ENCODE results near the gene DST. TPM values are rescaled to one million over a fixed set of nuclear protein-coding genes. Genes with fewer than 3 reads are reported as not detected.

Gene DST
- total RNA-seq, 2 donors from 2014 or later = 101 to 113 TPM

DNA sequence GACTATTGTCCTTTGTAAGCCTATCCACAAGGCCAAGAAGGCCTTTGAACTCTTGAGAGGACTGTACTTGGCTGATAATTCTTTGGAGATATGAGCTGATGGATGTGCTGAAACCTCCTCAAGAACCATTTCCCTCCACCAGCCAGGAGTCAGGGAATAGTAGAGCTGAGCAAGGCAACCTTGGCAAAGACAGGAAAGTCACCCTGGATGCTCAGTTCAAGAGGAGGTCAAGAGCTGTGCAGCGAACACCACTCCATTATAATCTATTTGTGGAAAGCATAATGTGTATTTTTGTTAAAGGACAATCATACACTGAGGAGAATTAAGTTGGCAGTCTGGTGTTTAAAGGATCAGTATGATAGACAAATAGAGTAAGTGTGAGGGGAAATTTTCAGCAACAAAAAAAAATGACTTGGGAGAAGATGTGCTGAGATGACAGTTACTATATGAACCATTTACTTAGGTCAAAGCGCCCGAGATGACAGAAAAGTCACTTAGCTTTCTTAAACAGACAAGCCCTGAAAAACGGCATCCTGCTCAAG, 218.1 kb downstream of the DST start:
- no peak overlapping the region for H3K27ac ChIP-seq (ENCODE audit: low read depth, low read length)
- TF ChIP-seq, protein P1, sequence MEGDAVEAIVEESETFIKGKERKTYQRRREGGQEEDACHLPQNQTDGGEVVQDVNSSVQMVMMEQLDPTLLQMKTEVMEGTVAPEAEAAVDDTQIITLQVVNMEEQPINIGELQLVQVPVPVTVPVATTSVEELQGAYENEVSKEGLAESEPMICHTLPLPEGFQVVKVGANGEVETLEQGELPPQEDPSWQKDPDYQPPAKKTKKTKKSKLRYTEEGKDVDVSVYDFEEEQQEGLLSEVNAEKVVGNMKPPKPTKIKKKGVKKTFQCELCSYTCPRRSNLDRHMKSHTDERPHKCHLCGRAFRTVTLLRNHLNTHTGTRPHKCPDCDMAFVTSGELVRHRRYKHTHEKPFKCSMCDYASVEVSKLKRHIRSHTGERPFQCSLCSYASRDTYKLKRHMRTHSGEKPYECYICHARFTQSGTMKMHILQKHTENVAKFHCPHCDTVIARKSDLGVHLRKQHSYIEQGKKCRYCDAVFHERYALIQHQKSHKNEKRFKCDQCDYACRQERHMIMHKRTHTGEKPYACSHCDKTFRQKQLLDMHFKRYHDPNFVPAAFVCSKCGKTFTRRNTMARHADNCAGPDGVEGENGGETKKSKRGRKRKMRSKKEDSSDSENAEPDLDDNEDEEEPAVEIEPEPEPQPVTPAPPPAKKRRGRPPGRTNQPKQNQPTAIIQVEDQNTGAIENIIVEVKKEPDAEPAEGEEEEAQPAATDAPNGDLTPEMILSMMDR (conservative IDR thresholded peaks at IDR 0.05) = no peak
- H3K36me3 ChIP-seq (ENCODE audit: control insufficient read depth, insufficient read depth, low read length) = no peaks in the 10 kb centered on the region
- no peak overlapping the region for H3K9ac ChIP-seq (ENCODE audit: extremely low read depth, low read length, poor library complexity, severe bottlenecking)
- Mint-ChIP-seq H3K4me1 (no peaks in the 10 kb centered on the region), H3K36me3 (ENCODE audit: low read depth) (no peaks in the 10 kb centered on the region), H3K9me3 (no peaks in the 10 kb centered on the region), H3K27me3 (ENCODE audit: insufficient read depth) (no peaks in the 10 kb centered on the region), H3K4me3 (no peak overlapping the region), H3K27ac (no peak overlapping the region)
- no peak for DNase-seq
- WGBS, 2 experiments (ENCODE audit: insufficient coverage in 1 of 2, insufficient read length in 1 of 2) = 92% methylated on average over 3 of the region's 4 CpGs; no CpG with 5 or more reads in 1 of the 2 experiments
- no peak overlapping the region for H3K4me3 ChIP-seq (ENCODE audit: low read length)
- no peaks in the 10 kb centered on the region for H3K9me3 ChIP-seq (ENCODE audit: control insufficient read depth, low read length)
- H3K4me1 ChIP-seq (ENCODE audit: control insufficient read depth, insufficient read depth, low read length) = no peaks in the 10 kb centered on the region
- H3K27me3 ChIP-seq (ENCODE audit: control insufficient read depth, insufficient read depth, low read length, poor library complexity, severe bottlenecking) = no peaks in the 10 kb centered on the region

DNA sequence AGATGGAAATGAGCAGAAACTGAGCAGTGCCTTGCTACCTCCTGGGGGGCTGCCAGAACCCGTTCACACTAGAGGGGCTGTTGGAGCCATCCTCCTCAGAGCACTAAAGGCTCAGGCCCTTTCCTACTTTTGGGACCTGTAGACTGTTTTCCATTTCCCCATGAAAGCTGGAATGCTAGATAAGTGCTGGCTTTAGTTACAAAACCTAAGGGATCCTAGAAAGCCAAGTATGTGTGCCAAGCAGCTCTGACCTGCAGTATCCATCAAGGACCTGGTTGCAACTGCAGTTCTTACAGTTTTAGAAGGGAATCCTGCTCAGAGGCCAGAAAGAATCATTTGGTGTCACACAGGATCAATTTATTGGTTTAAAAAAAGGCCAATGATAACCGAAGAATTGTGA, 218.6 kb downstream of the DST start:
- H3K36me3 Mint-ChIP-seq (ENCODE audit: low read depth) = no peaks in the 10 kb centered on the region
- H3K9me3 Mint-ChIP-seq = no peaks in the 10 kb centered on the region
- H3K4me1 ChIP-seq (ENCODE audit: control insufficient read depth, insufficient read depth, low read length) = no peaks in the 10 kb centered on the region
- no peak overlapping the region for H3K9ac ChIP-seq (ENCODE audit: extremely low read depth, low read length, poor library complexity, severe bottlenecking)
- WGBS, 2 experiments (ENCODE audit: insufficient coverage in 1 of 2, insufficient read length in 1 of 2) = 67% methylated on average over 2 of the region's 2 CpGs; no CpG with 5 or more reads in 1 of the 2 experiments
- H3K27ac Mint-ChIP-seq = no peak overlapping the region
- no peaks in the 10 kb centered on the region for H3K27me3 Mint-ChIP-seq (ENCODE audit: insufficient read depth)
- H3K4me1 Mint-ChIP-seq = no peaks in the 10 kb centered on the region
- H3K27ac ChIP-seq (ENCODE audit: low read depth, low read length) = no peak overlapping the region
- no peaks in the 10 kb centered on the region for H3K27me3 ChIP-seq (ENCODE audit: control insufficient read depth, insufficient read depth, low read length, poor library complexity, severe bottlenecking)
- no peaks in the 10 kb centered on the region for H3K9me3 ChIP-seq (ENCODE audit: control insufficient read depth, low read length)
- TF ChIP-seq, protein P1 (conservative IDR thresholded peaks at IDR 0.05) = no peak
- no peaks in the 10 kb centered on the region for H3K36me3 ChIP-seq (ENCODE audit: control insufficient read depth, insufficient read depth, low read length)
- no peak for DNase-seq
- H3K4me3 Mint-ChIP-seq = no peak overlapping the region
- H3K4me3 ChIP-seq (ENCODE audit: low read length) = no peak overlapping the region

DNA sequence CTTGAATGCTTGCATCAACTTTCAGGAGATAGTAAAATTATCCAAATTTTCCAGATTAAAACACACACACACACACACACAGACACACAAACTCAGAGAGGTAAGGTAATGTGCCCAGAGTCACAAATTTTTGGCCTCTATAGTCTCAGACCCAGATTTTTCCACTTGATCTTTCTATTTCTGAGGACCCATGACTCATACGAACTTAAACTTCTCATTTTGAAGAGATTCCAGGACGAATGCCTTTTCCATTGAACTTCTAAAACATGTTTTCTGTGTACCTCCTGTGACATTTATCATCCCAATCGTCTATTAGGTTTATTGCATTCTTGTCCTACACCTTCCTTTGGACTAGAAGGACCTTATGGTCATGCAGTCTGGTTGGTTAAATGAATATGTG, 222.4 kb downstream of the DST start:
- Mint-ChIP-seq H3K27ac (no peak overlapping the region), H3K36me3 (ENCODE audit: low read depth) (no peaks in the 10 kb centered on the region), H3K4me3 (no peak overlapping the region), H3K9me3 (no peaks in the 10 kb centered on the region), H3K27me3 (ENCODE audit: insufficient read depth) (no peaks in the 10 kb centered on the region), H3K4me1 (no peaks in the 10 kb centered on the region)
- no peaks in the 10 kb centered on the region for H3K4me1 ChIP-seq (ENCODE audit: control insufficient read depth, insufficient read depth, low read length)
- no peak overlapping the region for H3K4me3 ChIP-seq (ENCODE audit: low read length)
- no peaks in the 10 kb centered on the region for H3K27me3 ChIP-seq (ENCODE audit: control insufficient read depth, insufficient read depth, low read length, poor library complexity, severe bottlenecking)
- no peaks in the 10 kb centered on the region for H3K36me3 ChIP-seq (ENCODE audit: control insufficient read depth, insufficient read depth, low read length)
- no peak overlapping the region for H3K27ac ChIP-seq (ENCODE audit: low read depth, low read length)
- no peak overlapping the region for H3K9ac ChIP-seq (ENCODE audit: extremely low read depth, low read length, poor library complexity, severe bottlenecking)
- no peak for DNase-seq
- TF ChIP-seq, protein P1 (conservative IDR thresholded peaks at IDR 0.05) = no peak
- no peaks in the 10 kb centered on the region for H3K9me3 ChIP-seq (ENCODE audit: control insufficient read depth, low read length)
- WGBS, 2 experiments (ENCODE audit: insufficient coverage in 1 of 2, insufficient read length in 1 of 2) = 82 to 88% methylated on average over 2 to 3 of the region's 3 CpGs

Measured in endodermal cell (in vitro differentiated cells).